H1 (cell line): ENCODE results near the gene MOK. TPM values are rescaled to one million over a fixed set of nuclear protein-coding genes. Genes with fewer than 3 reads are reported as not detected.
"Not testable (repeated sequence)": the region's sequence is repeated elsewhere in the genome, so short reads cannot be mapped to it uniquely, and the experiment has no call there.

Experiments used
- CTCF ChIA-PET: fragments of 300-600 bp; sonication (Branson Sonifier 250); formaldehyde crosslinking; loops from one replicate; lab custom pipeline; 2021; ENCODE audit not compliant: partially characterized antibody; lab: Charles Lee
- POLR2A ChIA-PET: fragments of 300-600 bp; sonication (Branson Sonifier 250); formaldehyde crosslinking; loops from one replicate; lab custom pipeline; 2021; ENCODE audit warnings: inconsistent platforms; ENCODE audit not compliant: partially characterized antibody; lab: Charles Lee
- DNase-seq, 2 experiments: peaks; one replicate each; pipeline versions ENCODE4 v3.0.0 to v3.0.0-alpha.2; 2010 to 2022; ENCODE audit warnings: low spot score in 2 of 2, low read depth in 1 of 2, mixed read lengths in 1 of 2
- FAIRE-seq: peaks from 2 replicates; lab custom pipeline; 2011; peaks lifted over from hg19 to GRCh38; lab: Jason Lieb, UNC
- H2AFZ ChIP-seq: 2 replicates; pipeline ENCODE4 v1.8.1; 2012; ENCODE audit warnings: low read length, inconsistent platforms
- H2AK5ac ChIP-seq: 2 replicates; pipeline ENCODE4 v1.6.1; 2013; ENCODE audit warnings: low read depth, low read length
- H2BK120ac ChIP-seq: replicated peaks from 2 replicates; pipeline ENCODE3; 2013; ENCODE audit warnings: low read depth, low read length, inconsistent platforms
- H2BK12ac ChIP-seq: 2 replicates; pipeline ENCODE4 v1.6.1; 2013; ENCODE audit warnings: low read depth, low read length
- H2BK15ac ChIP-seq: 2 replicates; pipeline ENCODE4 v1.6.1; 2013; ENCODE audit warnings: low read length
- H2BK20ac ChIP-seq: 2 replicates; pipeline ENCODE4 v1.6.1; 2013; ENCODE audit warnings: low read length
- H2BK5ac ChIP-seq: 2 replicates; pipeline ENCODE4 v1.6.1; 2013; ENCODE audit warnings: low read depth, low read length
- H3K14ac ChIP-seq: 2 replicates; pipeline ENCODE4 v1.6.1; 2013; ENCODE audit warnings: inconsistent platforms; ENCODE audit not compliant: insufficient read length
- H3K18ac ChIP-seq: 2 replicates; pipeline ENCODE4 v1.6.1; 2013; ENCODE audit warnings: low read length; ENCODE audit errors: extremely low read depth
- H3K23ac ChIP-seq: 2 replicates; pipeline ENCODE4 v1.6.1; 2013; ENCODE audit warnings: inconsistent platforms; ENCODE audit not compliant: insufficient read length
- H3K23me2 ChIP-seq: 2 replicates; pipeline ENCODE4 v1.6.1; 2013; ENCODE audit warnings: low read depth, low read length
- H3K27ac ChIP-seq: 2 replicates; pipeline ENCODE4 v1.6.1; 2011; ENCODE audit warnings: low read depth, low read length, inconsistent platforms
- H3K27me3 ChIP-seq, 4 experiments: replicated peaks in 1 of 4; 1 replicate in 1 of 4; 2 replicates in 3 of 4; pipeline versions ENCODE4 v1.6.1 to v1.8.1; 2011 to 2013; ENCODE audit warnings: low read length in 3 of 4, mild to moderate bottlenecking in 3 of 4, inconsistent platforms in 2 of 4, mixed read lengths in 2 of 4, moderate library complexity in 1 of 4; ENCODE audit not compliant: control insufficient read depth in 3 of 4, insufficient read depth in 3 of 4; ENCODE audit errors: extremely low read depth in 1 of 4
- H3K36me3 ChIP-seq, 4 experiments: 2 replicates each; pipeline versions ENCODE4 v1.6.1 to v1.8.1; 2011 to 2013; ENCODE audit warnings: mild to moderate bottlenecking in 4 of 4, low read length in 3 of 4, moderate library complexity in 2 of 4, control low read depth in 1 of 4, inconsistent platforms in 1 of 4; ENCODE audit not compliant: insufficient read depth in 4 of 4, control insufficient read depth in 2 of 4
- H3K4ac ChIP-seq: replicated peaks from 2 replicates; pipeline ENCODE3; 2013; ENCODE audit warnings: low read length, low read depth, mixed read lengths, inconsistent platforms; ENCODE audit not compliant: insufficient read length
- H3K4me1 ChIP-seq, 4 experiments: replicated peaks in 1 of 4; 1 replicate in 1 of 4; 2 replicates in 3 of 4; pipeline versions ENCODE4 v1.6.1 to v1.8.1; 2011 to 2013; ENCODE audit warnings: low read length in 3 of 4, inconsistent platforms in 2 of 4, mixed read lengths in 1 of 4; ENCODE audit not compliant: insufficient read depth in 4 of 4, control insufficient read depth in 3 of 4
- H3K4me2 ChIP-seq, 2 experiments: 2 replicates each; pipeline versions ENCODE4 v1.6.1 to v1.8.1; 2011 to 2013; ENCODE audit warnings: low read depth in 2 of 2, low read length in 2 of 2, control low read depth in 1 of 2, inconsistent platforms in 1 of 2, mild to moderate bottlenecking in 1 of 2; ENCODE audit not compliant: insufficient read depth in 1 of 2
- H3K4me3 ChIP-seq, 4 experiments: fragments of 200-600, 300-600 bp in 1 of 4; sonication (generic), shearing (Covaris generic), sonication (Bioruptor Twin) in 1 of 4; 2 replicates each; pipeline versions ENCODE4 v1.5.1 to v1.8.1; 2011 to 2016; ENCODE audit warnings: low read length in 4 of 4, low read depth in 3 of 4, control low read depth in 2 of 4, inconsistent platforms in 2 of 4, mild to moderate bottlenecking in 2 of 4, mixed read lengths in 1 of 4, moderate library complexity in 1 of 4; ENCODE audit not compliant: insufficient read depth in 2 of 4; ENCODE audit errors: extremely low read depth in 1 of 4
- H3K56ac ChIP-seq: replicated peaks from 2 replicates; pipeline ENCODE3; 2013; ENCODE audit warnings: low read depth, mild to moderate bottlenecking, mixed read lengths, low read length, inconsistent platforms; ENCODE audit not compliant: insufficient read length
- H3K79me1 ChIP-seq: 2 replicates; pipeline ENCODE4 v1.6.1; 2013; ENCODE audit warnings: low read depth, low read length, control low read depth
- H3K79me2 ChIP-seq, 2 experiments: 2 replicates each; pipeline versions ENCODE4 v1.6.1 to v1.8.1; 2012 to 2013; ENCODE audit warnings: low read length in 2 of 2, mild to moderate bottlenecking in 2 of 2, inconsistent platforms in 1 of 2; ENCODE audit not compliant: insufficient read depth in 2 of 2, control insufficient read depth in 1 of 2
- H3K9ac ChIP-seq, 4 experiments: replicated peaks in 1 of 4; 1 replicate in 1 of 4; 2 replicates in 3 of 4; pipeline versions ENCODE4 v1.6.1 to v1.8.1; 2011 to 2013; ENCODE audit warnings: low read depth in 3 of 4, low read length in 3 of 4, control low read depth in 2 of 4, mild to moderate bottlenecking in 2 of 4, moderate library complexity in 2 of 4, inconsistent platforms in 1 of 4; ENCODE audit errors: extremely low read depth in 1 of 4
- H3K9me3 ChIP-seq, 2 experiments: 2 replicates each; pipeline versions ENCODE4 v1.6.1 to v1.8.1; 2012 to 2013; ENCODE audit warnings: mild to moderate bottlenecking in 2 of 2, moderate library complexity in 2 of 2, control low read depth in 1 of 2, inconsistent platforms in 1 of 2, low read depth in 1 of 2, low read length in 1 of 2, mixed read lengths in 1 of 2; ENCODE audit not compliant: insufficient read depth in 2 of 2
- H4K20me1 ChIP-seq, 2 experiments: replicated peaks in 1 of 2; 2 replicates each; pipeline versions ENCODE3 to v1.8.1; 2011 to 2013; ENCODE audit warnings: inconsistent platforms in 2 of 2, low read length in 2 of 2, mild to moderate bottlenecking in 1 of 2; ENCODE audit not compliant: insufficient read depth in 2 of 2, control insufficient read depth in 1 of 2
- H4K5ac ChIP-seq: 2 replicates; pipeline ENCODE4 v1.6.1; 2013; ENCODE audit warnings: low read length, low read depth, mixed read lengths, inconsistent platforms; ENCODE audit not compliant: insufficient read length
- H4K8ac ChIP-seq: 2 replicates; pipeline ENCODE4 v1.8.0; 2013; ENCODE audit warnings: mild to moderate bottlenecking, moderate library complexity, low read length, inconsistent platforms; ENCODE audit not compliant: insufficient read depth; ENCODE audit errors: extremely low read depth
- H4K91ac ChIP-seq: replicated peaks from 2 replicates; pipeline ENCODE3; 2013; ENCODE audit warnings: low read length, mixed read lengths, inconsistent platforms; ENCODE audit not compliant: insufficient read length
- WGBS, 2 experiments: shearing (Covaris generic) in 1 of 2; methylation state at CpG; one replicate each; pipeline versions ENCODE4 v1.1.6 to v1.1.7; 2013 to 2015; ENCODE audit warnings: low lambda C conversion rate in 2 of 2, mixed read lengths in 2 of 2, inconsistent platforms in 1 of 2, low coverage in 1 of 2, missing lambda C conversion rate in 1 of 2; ENCODE audit not compliant: insufficient replicate concordance in 2 of 2, insufficient coverage in 1 of 2, insufficient read length in 1 of 2; ENCODE audit errors: extremely low coverage in 1 of 2, missing lambda C conversion rate in 1 of 2; 5-methylcytosine and 5-hydroxymethylcytosine counted together
- polyA plus RNA-seq, 7 experiments: library from polyadenylated mRNA; depleted of rRNA in 3 of 7; stranded (reverse) in 5 of 7; unstranded in 2 of 7; fragments of >200 nt in 5 of 7; fragments of 200-250 nt in 2 of 7; gene quantifications; 1 replicate in 5 of 7; 2 replicates in 1 of 7; 4 replicates in 1 of 7; pipeline versions ENCODE4 v1.2.1 to v1.2.3, GENCODE V29; 2011 to 2013; ENCODE audit warnings: missing spikeins in 2 of 7, mixed read lengths in 2 of 7
- total RNA-seq: library from RNA; stranded (reverse); fragmentation: NEBNext Ultra II Directional; extraction: Animal tissue kit (Norgen Biotek cat#: 25700); gene quantifications from 2 replicates; pipeline ENCODE4 v1.2.1, GENCODE V29; 2021

MOK gene
- total and polyA plus RNA-seq, 2 of the 8 experiments (the other 6 are each of a cell fraction or from before 2014, with no cell fraction given) = 2.1 to 2.5 TPM

DNA sequence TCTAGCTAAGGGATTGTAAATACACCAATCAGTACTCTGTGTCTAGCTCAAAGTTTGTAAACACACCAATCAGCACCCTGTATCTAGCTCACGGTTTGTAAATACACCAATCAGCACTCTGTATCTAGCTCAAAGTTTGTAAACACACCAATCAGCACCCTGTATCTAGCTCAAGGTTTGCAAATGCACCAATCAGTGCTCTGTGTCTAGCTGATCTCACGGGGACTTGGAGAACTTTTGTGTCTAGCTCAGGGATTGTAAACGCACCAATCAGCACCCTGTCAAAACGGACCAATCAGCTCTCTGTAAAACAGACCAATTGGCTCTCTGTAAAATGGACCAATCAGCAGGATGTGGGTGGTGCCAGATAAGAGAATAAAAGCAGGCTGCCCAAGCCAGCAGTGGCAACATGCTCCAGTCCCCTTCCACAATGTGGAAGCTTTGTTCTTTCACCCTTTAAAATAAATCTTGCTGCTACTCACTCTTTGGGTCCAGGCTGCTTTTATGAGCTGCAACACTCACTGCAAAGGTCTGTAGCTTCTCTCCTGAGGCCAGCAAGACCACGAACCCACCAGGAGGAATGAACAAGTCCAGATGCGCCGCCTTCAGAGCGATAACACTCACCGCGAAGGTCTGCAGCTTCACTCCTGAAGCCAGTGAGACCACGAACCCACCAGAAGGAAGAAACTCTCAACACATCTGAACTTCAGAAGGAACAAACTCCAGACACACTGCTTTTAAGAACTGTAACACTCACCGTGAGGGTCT, 6.5 kb downstream of the MOK start:
- CTCF ChIA-PET = interaction anchor here (1.1 kb wide), 1 partner anchor 202 kb away, joined by 5 read pairs; no protein-coding TSS in a partner anchor
- H2AFZ ChIP-seq, H3K14ac ChIP-seq: not testable (repeated sequence)

More for the DNA sequence above, 6.5 kb downstream of the MOK start:
- H3K79me2 ChIP-seq, H2BK120ac ChIP-seq, H3K4me1 ChIP-seq, H2BK12ac ChIP-seq, H3K27me3 ChIP-seq, H3K23ac ChIP-seq, H4K91ac ChIP-seq, H4K8ac ChIP-seq, DNase-seq, H4K20me1 ChIP-seq, H3K4me3 ChIP-seq, H2BK20ac ChIP-seq, H3K56ac ChIP-seq, H3K18ac ChIP-seq, FAIRE-seq, H3K9me3 ChIP-seq, H3K27ac ChIP-seq, H3K36me3 ChIP-seq, H2BK5ac ChIP-seq, H3K23me2 ChIP-seq, H3K9ac ChIP-seq, H3K79me1 ChIP-seq, H4K5ac ChIP-seq, H3K4ac ChIP-seq, H3K4me2 ChIP-seq, H2BK15ac ChIP-seq, H2AK5ac ChIP-seq: not testable (repeated sequence)
- POLR2A ChIA-PET = interaction anchor here (0.7 to 0.8 kb wide), 2 partner anchors 16 to 240 kb away, joined by 3 read pairs; no protein-coding TSS in a partner anchor
- 88% methylated on average over 12 of the region's 12 CpGs; no CpG with 5 or more reads in 1 of the 2 experiments for WGBS, 2 experiments
